NCI-H446 treated with DMSO at 0.1 percent for 48 hours (cell line): ENCODE results near the gene COA6.
"Not testable (repeated sequence)": the region's sequence is repeated elsewhere in the genome, so short reads cannot be mapped to it uniquely, and the experiment has no call there.

Source experiments
- DNase-seq: peaks from one replicate; lab custom pipeline; 2025; lab: John Stamatoyannopoulos, UW

Gene COA6, protein sequence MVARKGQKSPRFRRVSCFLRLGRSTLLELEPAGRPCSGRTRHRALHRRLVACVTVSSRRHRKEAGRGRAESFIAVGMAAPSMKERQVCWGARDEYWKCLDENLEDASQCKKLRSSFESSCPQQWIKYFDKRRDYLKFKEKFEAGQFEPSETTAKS

DNA sequence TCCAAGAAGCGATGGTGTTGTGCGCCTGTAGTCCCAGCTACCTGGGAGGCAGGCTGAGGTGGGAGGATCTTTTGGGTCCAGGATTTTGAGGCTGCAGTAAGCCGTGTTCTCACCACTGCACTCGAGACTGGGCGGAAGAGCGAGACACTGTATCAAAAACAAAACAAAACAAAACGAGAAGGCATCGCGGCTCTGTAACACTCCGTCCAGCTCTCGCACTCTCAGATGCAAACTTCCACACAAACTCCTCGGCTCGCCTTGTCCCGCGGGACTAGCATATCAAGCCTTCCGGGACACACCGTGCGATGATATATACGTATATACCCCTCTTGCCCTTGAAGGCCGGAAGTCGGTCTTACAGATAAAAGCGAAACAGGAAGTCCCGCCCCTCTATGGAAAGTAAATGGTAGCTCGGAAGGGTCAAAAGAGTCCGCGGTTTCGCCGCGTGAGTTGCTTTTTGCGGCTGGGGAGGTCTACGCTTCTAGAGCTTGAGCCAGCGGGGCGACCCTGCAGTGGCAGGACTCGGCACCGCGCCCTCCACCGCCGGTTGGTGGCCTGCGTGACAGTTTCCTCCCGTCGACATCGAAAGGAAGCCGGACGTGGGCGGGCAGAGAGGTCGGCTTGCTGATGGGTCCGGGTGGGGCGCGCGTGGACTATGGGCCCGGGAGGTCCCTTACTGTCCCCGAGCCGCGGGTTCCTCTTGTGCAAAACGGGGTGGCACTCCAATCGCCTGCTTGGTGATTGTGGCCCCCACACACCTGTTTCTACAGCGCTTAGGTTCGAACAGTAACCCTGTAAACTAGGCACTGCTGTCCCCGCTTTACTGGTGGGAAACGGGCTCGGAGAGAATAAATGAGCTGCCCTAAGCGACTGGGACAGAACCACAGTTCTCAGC, at the start of gene COA6:
Gene COA6 (plus strand): TSS at position 393 of the 895 bp plus-strand sequence. CDS start 11 bp downstream, at position 404.
- peak; percentile 91 for DNase-seq

DNA sequence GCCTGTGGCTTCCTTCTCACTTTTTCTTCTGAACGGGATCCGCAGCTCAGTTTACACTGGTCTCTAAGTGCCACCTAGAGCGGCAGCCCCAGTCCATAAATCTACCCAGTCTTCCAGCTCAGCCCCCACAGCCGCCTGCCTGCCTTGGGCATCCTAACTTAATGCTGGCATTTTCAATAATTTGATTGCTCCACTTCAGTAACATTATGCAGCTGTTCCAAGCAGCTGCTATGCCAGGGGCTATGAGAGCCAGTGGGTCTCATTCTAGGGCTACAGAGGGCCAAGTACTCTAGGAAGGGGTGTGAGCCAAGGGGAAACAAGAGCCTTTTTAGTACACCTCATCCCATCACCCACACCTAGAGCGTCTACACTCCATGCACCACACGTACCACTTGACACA, 48.4 kb upstream of the COA6 start:
- DNase-seq, result no peak

DNA sequence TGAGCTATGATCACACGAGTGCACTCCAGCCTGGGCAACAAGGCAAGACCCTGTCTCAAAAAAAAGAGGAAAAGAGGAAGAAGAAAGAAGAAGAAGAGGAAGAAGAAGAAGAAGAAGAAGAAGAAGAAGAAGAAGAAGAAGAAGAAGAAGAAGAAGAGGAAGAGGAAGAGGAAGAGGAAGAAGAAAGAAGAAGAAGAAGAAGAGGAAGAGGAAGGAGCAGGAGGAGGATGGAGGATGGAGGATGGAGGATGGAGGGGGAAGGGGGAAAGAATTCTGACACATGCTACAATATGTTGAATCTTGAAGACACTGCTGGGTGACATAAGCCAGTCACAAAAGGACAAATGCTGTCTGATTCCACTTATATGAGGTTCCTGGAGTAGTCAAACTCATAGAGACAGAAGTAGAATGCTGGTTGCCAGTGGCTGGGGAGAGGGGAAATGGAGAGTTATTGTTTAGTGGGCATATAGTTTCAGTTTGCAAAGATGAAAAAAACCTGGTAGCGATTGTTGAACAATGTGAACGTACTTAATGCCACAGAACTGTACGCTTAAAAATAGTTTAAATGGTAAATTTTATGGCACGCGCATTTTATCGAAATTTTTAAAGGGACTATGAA, 47.3 kb upstream of the COA6 start:
- no peak for DNase-seq

DNA sequence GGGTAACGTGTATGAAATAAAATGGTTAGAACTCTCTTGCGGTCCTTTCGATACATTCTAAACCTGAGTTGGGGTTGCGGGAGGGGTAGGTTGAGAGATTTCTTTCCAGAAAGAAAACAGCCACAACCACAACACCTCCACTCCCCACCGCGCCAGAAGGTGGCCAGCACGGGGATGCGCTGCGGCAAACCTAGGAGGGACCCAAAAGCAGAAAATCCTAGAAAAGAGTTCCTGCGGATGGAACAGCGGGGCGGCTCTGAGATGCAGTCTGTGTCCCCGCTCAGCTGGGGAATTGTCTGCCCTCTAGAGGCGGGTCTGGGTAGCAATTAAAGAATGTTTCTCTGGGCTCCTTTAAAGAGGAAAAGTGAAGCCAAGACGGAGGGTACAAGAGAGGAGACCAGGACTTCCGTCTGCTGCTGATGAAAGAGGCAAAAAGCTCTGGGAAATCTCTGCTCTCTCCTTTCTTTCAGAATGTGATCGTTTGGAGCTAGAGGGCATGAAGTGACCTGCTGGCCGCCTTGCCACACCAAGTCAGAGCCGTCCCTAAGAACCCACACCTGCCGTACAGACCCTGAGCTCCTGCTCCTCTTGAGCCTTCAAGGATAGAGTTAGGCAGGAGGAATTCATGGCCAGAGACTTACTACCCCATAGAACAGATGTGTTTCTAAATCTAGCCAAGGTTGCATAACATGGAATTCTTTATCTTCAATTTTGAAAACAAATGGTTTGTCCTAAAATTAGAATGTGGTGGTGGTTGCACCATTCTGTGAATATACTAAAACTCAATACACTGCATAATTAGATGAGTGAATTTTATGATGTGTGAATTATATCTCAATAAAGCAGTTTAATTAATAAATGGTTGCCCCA, 46.5 kb upstream of the COA6 start:
- DNase-seq, result no peak

DNA sequence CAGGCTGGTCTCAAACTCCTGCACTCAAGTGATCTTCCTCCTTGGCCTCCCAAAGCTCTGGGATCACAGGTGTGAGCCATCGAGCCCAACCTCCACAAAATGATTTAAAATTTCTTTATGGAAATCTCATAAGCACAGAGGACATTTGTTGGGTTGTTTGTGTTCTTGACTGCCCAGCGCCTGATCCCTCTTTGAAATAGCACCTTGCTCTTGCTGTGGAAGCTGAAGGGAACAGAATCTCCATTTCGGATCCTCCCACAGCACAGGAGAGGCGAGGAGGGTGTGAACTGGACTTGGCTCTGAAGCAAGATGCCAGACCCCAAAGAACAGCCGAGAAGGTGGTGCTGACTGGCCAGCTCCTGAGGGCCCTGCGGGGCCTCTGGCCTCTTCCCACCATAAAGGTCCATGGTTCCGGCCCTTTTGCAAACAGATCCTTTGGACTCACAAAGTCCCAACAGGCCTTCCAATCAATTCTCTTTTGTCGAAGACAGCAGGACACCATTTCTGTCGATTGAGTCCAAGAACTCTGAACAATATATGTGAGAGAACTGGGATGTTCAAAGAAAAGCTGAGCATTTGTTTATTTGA, 45.6 kb upstream of the COA6 start:
- no peak for DNase-seq

DNA sequence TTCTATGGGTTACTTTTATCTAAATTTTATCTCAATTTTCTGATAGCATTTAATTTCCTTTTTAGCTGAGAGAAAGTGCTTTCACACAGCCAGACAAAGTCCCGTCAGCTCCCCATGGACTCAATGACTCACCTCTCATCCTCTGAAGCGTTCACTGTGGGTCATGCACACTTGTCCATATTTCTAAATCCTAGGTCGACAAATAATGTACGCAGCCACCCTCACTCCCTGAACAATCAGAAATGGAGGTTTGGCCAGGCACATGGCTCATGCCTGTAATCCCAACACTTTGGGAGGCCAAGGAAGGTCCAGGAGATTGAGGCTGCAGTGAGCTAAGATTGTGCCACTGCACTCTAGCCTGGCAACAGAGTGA, 42.4 kb upstream of the COA6 start:
- DNase-seq, result no peak

DNA sequence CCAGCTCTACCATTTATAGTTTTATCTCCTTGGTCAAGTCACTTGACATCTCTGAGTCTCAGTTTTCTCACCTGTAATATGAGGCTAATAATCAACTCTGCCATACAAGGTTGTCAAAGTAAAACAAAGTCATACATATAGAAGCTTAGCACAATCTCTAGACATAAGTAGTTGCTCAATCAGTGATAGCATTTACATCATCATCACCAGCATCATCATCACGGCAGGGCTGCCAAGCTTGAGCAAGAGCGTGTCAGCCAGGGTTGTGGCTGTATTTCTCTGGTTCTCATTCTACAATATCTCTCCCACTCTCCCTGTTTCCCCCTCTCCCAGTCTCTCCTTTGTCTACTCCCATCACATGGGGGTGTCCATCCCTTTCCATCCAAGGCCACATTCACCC, 41.7 kb upstream of the COA6 start:
- no peak for DNase-seq

DNA sequence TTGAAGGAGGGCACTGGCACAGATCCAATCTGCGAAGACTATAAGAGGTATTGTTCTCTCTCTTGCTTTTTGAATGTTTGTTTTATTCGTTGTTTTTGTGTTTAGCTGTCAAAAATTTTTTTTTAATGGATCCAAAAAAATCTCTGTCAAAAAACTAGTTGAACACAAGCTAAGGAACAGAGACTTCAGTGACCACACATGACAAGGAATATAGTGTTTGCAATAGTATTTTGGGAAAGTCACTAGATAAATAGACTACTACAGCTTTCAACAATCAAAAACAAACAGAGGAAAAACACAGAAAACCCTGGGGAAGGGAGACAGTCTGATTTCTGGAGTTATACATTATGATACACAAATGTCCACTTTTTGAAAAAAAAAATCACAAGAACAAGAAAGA, 36.9 kb upstream of the COA6 start:
- no peak for DNase-seq

DNA sequence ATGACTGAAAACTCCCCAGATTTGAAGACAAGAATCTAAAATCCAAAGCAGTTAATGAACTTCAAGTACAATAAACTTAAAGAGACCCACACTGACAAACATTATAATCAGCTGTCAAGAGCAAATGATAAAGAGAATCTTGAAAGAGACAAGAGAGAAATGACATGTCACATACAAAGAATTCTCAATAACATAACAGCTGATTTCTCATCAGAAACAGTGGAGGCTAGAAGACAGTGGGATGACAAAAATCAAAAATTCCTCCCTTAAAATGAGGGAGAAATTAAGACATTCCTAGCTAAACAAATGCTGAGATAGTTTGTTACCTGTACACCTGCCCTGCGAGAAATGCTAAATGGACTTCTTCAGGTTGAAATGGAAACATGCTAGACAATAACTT, 36.0 kb upstream of the COA6 start:
- no peak for DNase-seq

DNA sequence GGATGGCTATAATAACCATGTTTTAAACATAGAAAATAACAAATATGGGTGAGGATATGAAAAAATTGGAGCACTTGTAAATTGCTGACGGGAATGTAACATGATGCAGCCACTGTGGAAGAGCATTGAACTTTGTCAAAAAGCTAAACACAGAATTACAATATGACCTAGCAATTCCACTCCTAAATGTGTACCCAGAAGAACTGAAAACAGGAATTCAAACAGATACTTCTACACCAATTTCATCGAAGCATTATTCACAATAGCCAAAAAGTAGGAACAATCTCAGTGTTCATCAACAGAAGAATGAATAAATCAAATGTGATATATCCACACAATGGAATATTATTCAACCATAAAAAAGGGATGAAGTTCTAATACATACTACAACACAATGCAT, 32.7 kb upstream of the COA6 start:
- DNase-seq, result no peak

DNA sequence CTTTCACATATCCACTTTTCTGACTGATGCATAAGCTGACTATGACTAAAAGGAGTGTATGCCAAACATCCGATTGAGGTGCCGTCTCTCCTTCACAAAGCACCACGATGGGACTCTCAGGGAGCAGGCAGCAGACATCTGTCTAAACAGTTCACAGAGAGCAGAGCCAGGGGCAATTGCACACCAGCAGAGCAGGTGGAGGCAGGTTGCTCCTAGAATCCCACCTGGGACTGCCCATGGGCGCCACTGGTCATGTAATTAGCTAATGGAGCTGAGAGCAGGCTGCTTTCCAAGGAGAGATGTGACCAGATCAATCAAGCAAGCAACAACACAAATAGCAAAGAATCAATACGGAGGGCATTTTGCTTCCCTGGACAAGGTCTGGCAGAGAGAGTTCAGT, 30.5 kb upstream of the COA6 start:
- no peak for DNase-seq

DNA sequence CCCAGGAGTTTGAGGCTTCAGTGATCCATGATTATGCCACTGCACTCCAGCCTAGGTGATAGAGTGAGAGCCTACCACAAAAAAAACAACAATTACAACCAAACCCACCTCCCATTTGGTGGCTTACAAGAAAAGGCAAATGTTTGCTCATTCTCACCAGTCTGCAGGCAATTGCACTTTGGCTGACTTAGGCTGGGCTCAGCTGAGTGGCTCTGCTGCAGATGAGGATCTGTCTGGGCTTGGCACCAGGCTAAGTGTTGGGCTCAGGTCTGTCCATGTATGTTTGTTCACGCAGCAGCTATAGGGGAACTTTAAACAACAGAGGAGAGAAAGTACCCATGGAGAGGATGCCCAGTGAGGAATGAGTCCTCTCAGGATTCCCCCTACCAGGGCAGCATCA, 28.0 kb upstream of the COA6 start:
- no peak for DNase-seq

DNA sequence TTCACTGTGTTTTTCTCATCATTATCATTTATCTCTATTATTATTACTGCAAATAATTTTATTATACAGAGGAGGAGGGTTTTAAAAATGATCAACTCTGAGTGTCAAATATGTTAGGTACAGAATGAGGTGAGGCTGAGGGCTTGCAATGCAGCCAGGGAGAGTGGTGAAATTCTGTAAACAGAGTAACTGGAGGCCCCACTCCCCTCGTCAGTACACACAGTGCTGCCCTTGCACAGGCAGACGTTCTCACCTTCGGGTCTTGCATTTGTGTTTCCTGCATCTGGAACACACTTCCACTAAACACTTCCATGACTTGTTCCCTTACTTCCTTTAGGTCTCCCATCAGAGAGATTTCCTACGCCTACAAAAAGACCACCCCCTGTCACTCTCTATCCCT, 24.3 kb upstream of the COA6 start:
- DNase-seq, result no peak

DNA sequence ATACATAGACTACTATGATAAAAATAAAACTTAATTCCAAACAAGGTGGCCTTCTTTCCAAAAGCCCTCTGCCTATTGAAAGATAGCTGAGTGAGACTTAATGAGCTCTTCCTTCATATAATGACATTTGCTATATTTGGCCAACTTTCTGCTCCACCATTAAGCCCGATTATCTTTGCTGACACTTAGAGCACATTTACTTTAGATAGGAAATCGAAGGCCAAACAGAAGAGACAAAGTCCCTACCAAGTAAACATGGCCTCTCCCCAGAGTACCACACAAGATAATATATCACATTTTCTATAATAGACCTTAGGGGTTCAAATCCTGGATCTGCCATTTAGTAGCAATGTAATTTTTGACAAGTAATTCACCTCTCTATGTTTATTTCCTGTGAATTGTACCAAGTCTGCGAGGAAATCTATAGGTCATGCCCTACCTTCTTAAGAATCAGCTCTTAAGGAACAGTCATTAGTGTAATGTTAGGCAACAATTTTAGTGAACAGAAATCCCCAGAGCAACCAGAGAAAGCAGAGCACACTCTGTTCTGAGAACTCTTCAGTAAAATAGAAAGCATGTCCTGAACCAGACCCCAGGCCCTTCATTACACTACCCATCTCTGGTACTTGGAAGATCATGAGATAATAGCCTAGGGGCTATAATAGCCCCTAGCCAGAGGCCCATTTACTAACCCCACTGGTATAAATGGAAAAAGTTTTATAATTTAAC, 17.3 kb upstream of the COA6 start:
- DNase-seq, result no peak

DNA sequence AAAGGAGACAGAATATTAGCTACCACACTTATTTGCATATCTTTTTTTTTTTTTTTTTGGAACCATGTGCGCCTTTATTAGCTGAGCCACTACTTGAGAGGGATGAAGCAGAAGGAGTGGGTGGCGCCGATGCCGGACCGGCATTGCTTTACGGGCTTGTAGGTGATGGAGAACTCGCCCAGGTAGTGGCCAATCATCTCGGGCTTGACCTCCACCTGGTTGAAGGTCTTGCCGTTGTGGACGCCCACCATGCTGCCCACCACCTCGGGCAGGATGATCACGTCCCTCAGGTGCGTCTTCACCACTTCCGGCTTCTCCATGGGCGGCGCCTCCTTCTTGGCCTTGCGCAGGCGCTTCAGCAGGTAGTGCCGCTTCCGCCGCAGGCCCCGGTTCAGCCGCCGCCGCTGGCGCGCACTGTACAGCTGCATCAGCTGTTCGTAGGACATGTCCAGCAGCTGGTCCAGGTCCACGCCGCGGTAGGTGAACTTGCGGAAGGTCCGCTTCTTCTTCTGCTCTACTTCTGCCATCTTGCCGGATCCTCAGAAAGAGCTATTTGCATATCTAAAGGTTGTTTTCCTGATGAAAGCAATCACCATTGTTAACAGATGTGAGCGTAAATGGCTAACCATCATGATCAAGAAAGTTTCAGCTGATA, 16.5 kb upstream of the COA6 start:
- DNase-seq, result not testable (repeated sequence)

DNA sequence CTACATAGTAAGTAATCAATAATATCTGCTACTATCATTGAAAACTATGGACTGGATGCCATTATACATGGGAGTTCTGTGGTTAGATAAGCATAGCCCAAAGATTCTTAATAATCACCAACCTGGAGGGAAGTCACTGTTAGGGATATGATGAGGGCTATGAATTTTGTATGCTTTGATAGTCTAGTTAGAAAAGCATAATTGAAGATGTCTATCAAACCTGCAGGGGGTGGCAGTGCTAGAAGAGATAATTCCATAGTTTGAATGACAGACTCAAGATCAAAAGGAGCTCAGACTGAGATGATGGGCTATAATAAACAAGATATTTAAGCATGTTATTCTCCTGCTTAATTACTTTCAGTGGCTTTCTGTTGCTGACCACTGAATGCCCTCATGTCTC, 15.4 kb upstream of the COA6 start:
- DNase-seq, result no peak

DNA sequence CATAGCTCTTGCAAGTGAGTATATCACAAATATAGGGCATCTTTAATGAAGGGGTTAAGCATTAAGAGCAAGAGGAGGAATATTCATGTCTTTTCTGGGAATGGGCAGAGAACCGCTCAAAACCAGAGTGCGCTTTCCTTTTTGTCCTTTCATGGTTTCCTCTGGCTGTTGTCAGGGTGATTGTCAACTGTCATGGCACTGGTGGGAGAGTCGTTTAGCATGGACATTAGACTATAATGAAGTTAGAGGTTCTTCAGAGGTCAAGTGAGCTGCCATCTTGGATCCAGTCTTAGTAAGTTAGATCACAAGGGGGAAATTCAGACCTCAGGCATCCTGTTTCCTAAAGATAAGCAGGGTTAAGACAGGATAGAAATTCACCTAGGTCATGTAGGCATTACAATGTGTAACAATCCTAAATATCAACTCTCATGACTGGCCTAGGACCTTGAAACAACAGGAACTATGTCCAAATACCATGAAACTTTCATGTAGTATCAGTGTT, 12.1 kb upstream of the COA6 start:
- DNase-seq, result no peak

DNA sequence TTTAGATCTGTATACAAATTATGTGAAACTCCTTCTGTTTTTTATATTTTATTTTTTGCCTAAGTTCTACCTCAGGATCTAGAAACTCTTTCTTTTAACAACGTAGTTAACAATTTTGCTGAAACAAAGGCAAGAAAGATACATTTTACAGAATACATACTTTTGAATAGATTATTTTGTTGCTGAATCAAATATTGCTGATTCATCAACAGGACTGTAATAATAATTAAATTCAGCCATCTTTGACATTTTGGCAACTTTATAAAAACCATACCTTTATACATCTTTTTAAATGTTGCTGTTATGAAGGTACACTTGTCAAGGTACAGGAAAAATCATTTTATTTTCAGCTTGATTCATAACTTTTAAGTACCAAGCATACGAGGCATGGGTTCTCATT, 10.7 kb upstream of the COA6 start:
- DNase-seq, result no peak

DNA sequence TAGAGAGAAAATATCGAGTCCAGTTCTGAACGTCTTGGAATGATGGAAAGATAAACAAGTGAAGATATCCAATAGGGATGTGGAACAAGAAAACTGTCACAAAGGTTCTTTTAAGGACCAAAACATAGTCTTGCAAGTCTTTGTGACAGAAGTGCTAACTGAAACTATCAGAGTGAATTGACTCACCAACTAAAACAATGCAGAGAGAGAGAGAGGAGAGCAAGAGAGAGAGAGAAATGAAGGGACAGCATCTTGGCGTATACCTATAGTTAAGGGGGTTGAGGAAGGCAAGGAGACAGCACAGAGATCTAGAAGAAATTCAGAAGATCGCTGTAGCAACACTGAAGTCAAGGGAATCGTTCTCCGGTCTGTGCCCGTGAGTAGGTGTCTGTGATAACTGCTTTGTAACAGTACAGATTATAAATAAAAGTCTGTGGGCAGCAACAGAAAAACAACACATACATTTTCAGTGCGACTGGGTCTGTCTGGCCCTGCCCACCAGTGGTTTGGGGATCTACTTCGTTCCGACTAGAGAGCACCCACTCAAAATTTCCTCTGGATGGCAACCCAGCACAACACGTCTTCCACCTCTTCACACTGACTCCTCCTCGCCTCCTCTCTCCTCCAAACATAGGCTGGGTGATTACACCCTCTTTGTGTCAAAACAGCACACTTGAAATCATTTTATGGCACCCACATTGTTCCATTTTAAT, 4.8 kb upstream of the COA6 start:
- no peak for DNase-seq

DNA sequence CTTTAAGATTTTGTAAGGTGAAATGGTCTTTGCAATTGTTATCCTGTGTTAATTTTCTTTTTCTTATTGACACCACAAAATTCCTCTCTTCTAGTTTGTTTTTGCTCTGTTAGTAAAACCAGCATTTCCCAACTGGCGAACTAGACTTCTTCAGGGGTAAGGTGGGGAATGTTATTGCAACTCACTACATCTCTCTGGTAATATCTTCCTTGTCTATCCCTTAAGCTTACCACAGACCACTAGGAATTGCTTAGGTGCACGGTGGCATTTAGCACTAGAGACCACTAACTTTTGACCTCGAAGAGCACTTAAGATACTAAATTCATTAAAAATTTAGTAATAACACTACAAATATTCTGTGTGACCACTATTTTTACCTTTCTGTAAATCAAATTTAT, 4.2 kb upstream of the COA6 start:
- DNase-seq, result no peak
